ENCODE data around the gene CHAD.
"Not testable (repeated sequence)": the region's sequence is repeated elsewhere in the genome, so short reads cannot be mapped to it uniquely, and the experiment has no call there.

Gene CHAD

GRCh38 chr17:50452630-50453300, 15.9 kb downstream of the CHAD start:
- DNase-seq, result peak; percentile 13 to 38

GRCh38 chr17:50451943-50452629, 16.6 kb downstream of the CHAD start:
- no peak for DNase-seq

- no peak for DNase-seq
Measured at GRCh38 chr17:50448643-50449042, 20.0 kb downstream of the CHAD start.

GRCh38 chr17:50447870-50448595, 20.6 kb downstream of the CHAD start:
- no peak for DNase-seq

GRCh38 chr17:50445730-50446325, 22.9 kb downstream of the CHAD start:
- DNase-seq, result no peak

GRCh38 chr17:50444841-50445715, 23.6 kb downstream of the CHAD start:
- no peak for DNase-seq

GRCh38 chr17:50443505-50443974, 25.1 kb downstream of the CHAD start:
- no peak for DNase-seq

GRCh38 chr17:50440838-50441829, 27.5 kb downstream of the CHAD start:
- DNase-seq, result no peak

- DNase-seq, result no peak
Measured at GRCh38 chr17:50440172-50440837, 28.4 kb downstream of the CHAD start.

GRCh38 chr17:50439008-50439407, 29.7 kb downstream of the CHAD start:
- no peak for DNase-seq

- no peak for DNase-seq
Measured at GRCh38 chr17:50437409-50437808, 31.3 kb downstream of the CHAD start.

GRCh38 chr17:50432125-50432762, 36.4 kb downstream of the CHAD start:
- DNase-seq, result no peak

- DNase-seq, result no peak
Measured at GRCh38 chr17:50430821-50431618, 37.7 kb downstream of the CHAD start.

GRCh38 chr17:50429793-50430192, 38.9 kb downstream of the CHAD start:
- DNase-seq, result no peak

- DNase-seq, result no peak
Measured at GRCh38 chr17:50428831-50429424, 39.8 kb downstream of the CHAD start.

GRCh38 chr17:50428126-50428525, 40.6 kb downstream of the CHAD start:
- not testable (repeated sequence) for DNase-seq

- DNase-seq, result peak; percentile 71 to 75
Measured at GRCh38 chr17:50426814-50427787, 41.6 kb downstream of the CHAD start.

- no peak for DNase-seq
Measured at GRCh38 chr17:50426472-50426782, 42.3 kb downstream of the CHAD start.
